NCI-H187 treated with DMSO at 0.1 percent for 48 hours (cell line): ENCODE data around the gene DLGAP4.
"Not testable (repeated sequence)": the region's sequence is repeated elsewhere in the genome, so short reads cannot be mapped to it uniquely, and the experiment has no call there.

Experiments used
- DNase-seq: peaks from one replicate; lab custom pipeline; 2025; lab: John Stamatoyannopoulos, UW

DLGAP4 gene

DNA sequence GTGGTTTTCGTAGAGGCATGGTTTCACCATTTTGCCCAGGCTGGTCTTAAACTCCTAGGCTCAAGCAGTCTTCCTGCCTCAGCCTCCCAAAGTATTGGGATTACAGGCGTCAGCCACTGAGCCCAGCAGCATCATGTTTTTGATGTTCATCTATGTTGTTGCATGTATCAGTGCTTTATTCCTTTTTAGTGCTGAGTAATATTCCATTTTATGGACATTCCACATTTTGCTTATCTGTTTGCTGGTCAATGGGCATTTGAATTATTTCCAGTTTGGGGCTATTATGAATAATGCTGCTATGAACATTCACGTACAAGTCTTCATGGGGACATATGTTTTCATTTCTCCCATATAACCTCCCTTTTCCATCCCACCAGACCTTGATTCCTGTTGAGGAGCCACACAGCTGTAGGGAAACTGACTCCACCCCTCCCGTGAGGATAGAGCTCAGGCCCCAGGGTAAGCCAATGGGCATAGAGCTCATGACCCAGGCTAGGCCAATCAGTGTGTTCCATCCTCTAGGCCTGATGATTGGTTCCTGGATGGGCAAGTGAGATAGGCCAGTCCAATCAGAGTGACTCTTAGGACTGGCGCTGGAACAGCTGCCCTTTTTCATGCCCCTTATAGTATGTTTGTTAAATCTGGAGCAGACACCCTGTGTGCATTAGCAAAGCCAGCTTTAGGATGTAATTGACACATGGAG is 49.5 kb downstream of the DLGAP4 start:
- DNase-seq = no peak

DNA sequence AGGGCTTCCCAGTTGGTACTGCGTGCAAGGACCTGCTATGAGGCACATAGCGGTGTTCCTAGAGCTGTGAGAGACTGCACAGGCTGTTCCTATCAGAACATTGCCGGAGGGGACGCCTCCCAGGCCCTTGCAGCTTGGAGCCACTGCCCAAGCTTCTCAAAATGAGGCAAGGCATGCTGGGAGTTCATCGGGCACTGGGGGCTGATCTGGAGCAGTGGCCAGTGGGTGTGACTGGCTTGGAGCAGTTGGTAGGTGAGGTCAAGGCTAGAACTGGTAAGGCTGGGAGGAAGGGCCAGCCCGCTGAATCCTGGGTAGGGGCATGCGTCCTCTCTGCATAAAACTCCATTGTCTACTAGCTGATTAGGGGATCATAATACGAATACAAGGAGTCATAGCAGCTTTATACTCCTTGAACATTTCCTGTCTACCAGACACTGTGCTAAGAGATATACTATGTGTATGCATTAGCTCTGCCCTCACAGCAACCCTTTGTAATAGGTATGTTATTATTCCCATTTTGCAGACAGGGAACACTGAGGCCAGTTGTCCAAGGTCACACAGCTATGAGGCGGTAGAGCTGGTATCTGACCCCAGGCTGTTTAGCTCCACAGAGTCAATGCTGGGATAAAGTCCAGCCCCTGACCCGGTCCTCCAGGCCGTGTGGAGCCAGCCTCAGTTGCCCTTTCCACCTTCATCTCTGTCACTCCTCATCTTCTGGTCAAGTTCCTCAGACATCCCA is 53.7 kb downstream of the DLGAP4 start:
- no peak for DNase-seq

DNA sequence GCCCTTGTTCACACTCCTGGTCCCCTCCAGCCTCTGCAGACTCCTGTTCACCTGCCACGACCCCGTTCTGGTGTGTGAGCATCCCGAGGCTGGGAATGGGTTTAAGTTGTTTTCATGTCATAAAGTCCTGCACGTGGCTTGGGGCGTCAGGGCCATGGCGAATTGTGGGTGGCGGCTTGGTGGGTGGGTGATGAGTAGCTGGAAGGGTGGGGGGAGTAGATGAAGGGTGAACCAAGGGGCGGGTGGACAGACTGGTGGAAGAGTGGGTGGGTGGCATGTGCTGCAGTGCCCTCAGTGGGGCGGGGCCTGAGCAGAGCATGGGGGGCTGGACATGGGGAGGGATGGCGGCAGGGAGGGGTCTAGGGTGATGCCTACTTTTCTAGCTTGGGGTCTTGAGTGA is 54.3 kb downstream of the DLGAP4 start:
- no peak for DNase-seq

DNA sequence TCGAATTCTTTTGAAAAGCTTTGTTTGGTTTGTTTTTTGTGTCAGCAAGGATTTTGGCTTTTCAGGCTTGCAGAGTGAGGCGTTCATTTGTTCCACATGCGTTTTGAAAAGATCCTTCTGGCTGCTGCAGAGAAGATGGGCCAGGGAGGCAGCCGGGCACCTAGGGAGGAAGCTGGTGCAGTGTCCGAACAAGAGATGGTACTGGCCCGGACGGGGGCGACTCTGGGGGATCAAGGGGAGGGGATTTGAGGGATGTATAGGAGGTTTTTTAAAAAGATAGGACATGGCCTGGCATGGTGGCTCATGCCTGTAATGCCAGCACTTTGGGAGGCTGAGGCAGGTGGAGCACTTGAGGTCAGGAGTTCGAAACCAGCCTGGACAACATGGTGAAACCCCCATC is 55.3 kb downstream of the DLGAP4 start:
- DNase-seq = no peak

DNA sequence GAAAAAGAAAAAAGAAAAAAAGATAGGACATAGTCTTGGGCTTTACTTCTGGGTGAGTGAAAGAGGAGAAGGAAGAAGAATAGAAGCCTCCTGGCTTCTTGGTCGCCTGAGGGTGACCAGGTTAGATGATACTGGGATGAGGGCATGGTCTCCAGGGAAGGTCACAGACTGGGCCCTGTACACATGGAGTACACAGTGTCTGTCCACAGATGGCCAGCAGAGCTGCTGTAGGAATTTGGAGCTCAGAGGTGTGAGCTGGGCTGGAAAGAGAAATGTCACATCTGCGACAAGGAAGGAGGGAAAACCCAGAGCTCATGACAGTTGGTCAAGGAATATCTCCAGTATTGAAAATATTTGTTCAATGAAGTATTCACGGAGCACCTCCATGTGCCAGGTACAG is 56.1 kb downstream of the DLGAP4 start:
- no peak for DNase-seq

- DNase-seq = no peak
These were observed 57.0 kb downstream of the DLGAP4 start for GRCh38 chr20:36362978-36363713.

DNA sequence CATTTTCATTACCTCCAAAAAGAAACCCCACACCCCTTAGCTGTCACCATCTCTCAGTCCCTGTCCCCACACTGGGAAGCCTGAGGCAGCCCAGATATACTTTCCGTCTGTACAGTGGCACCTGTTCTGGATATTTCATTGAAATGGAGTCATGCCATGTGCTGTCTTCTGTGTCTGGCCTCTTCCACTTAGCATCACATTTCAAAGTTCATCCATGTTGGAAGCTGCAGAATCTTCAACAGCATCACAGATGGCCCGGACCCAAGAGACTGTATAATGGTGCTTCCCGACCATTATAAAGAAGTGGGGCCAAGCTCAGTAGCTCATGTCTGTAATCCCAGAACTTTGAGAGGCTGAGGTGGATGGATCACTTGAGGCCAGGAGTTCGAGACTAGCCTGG is 58.4 kb downstream of the DLGAP4 start:
- DNase-seq = no peak

GRCh38 chr20:36366623-36367369 is 60.7 kb downstream of the DLGAP4 start:
- DNase-seq = no peak

DNA sequence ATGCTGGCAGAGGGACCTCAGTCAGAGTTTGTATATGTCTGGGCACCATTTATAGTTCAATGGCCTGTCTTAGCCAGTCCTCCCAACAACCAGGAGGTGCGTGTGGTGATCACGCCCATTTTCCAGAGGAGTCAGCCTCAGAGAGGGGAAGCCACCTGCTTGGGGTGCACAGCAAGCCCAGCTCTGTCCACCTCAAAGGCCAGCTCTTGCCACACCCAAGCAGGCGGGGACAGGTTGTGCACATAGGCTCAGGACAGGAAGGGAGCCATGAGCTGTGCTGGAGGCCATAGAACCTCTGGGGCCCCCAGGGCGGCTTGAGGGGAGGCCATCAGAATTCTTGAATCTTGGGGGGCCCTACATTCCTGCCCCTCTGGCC is 61.2 kb downstream of the DLGAP4 start:
- no peak for DNase-seq

- DNase-seq = no peak
These were observed 62.0 kb downstream of the DLGAP4 start for GRCh38 chr20:36367907-36368799.

DNA sequence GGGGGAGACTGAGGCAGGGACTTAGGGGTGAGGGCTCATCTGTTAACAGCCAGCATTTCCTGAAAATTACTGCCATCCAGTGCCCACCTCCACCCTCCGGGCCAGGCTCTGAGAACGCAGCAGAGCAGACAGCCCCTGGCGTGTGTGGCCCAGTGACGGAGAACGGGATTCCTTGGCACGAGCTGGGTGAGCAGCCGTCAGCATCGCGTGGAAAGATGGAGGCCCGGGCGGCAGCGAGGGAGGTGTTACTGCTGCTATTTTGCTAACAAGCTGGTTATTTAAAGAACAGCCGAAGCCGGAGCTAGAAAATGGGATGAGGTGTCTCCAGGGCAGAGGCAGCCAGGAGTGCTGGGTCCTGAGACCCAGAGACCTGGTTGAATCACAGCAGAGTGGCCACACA is 62.7 kb downstream of the DLGAP4 start:
- no peak for DNase-seq

- no peak for DNase-seq
These were observed 63.6 kb downstream of the DLGAP4 start for GRCh38 chr20:36369739-36370138.

- DNase-seq = no peak
These were observed 65.1 kb downstream of the DLGAP4 start for GRCh38 chr20:36370991-36371790.

GRCh38 chr20:36372666-36373065 is 66.5 kb downstream of the DLGAP4 start:
- DNase-seq = no peak

- no peak for DNase-seq
These were observed 67.0 kb downstream of the DLGAP4 start for GRCh38 chr20:36373089-36373488.

- no peak for DNase-seq
These were observed 68.9 kb downstream of the DLGAP4 start for GRCh38 chr20:36374995-36375394.

DNA sequence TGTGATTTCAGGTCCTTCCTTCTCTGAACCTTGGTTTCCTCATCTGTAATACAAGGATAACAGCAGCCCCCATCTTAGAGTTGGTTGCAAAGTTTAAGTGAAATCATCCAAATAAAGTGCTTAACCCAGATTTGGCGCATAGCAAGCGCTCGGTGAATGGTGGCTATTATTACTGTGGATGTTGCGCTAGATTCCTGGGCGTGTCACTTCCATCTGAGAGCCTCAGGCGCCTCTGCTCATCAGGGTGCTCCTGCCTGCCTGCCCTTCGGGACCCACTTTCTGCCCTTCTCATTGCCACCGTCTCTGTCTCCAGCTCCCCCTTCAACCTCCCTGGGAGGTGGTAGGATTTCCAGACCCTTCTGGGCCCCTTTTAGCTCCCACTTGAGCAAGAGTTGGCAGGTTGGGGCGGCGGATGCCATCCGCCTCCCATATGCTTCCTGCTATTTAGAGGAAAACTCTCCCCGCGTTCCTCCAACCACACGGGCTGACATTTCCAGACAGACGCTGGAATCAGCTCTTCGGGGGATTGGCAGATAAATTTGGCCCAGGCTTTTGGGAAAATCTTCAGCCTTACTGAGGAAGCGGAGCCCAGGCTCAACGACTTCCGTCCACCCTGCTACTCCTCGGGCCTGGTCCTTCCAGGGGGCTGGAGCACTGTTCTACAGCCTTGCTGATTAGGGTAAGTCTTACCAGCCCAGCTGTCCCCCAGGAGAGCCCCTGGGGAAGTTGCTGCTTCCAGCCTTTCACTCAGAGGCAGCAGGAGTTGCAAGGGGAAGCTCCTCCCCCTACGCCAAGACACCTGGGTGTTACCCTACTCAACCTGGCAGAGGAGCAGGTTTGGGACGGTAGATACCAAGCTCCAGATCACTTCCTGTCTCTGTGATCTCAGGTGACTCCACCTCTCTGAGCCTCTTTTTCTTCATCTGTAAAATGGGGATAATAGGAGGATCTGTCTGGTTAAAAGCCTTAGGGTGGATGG is 71.5 kb downstream of the DLGAP4 start:
- no peak for DNase-seq

DNA sequence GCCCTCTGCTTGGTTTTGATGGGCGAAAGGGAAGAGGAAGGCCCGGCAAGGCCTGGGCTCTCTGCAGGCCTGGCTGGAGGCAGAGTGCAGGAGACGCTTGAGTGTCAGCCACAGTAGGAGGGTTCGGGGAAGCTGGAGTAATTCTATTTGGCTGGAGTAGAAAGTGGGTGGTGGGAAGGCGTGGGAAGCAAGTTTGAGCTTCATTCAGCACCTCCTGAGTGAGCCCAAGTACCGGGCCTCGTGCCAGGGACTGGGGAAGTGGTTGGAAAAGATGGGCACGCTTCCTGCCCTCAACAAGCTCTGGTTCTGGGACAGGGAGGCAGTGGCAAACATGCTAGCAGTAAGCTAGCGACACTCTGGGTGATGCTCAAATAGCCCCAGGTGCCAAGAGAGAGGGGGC is 72.5 kb downstream of the DLGAP4 start:
- no peak for DNase-seq

DNA sequence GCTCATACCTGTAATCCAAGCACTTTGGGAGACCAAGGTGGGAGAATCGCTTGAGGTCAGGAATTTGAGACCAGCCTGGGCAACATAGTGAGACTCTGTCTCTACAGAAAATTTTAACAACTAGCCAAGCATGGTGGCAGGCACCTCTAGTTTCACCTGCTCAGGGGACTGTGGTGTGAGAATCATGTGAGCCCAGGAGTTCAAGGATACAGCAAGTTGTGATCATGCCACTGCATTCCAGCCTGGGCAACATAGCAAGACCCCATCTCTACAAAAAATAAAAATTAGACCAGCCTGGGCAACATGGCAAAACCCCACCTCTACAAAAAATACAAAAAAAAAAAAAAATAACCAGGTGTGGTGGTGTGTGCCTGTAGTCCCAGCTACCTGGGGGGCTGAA is 73.8 kb downstream of the DLGAP4 start:
- not testable (repeated sequence) for DNase-seq
